Ascending aorta (tissue), 2 donors: ENCODE data around the gene PLSCR2. TPM values are rescaled to one million over a fixed set of nuclear protein-coding genes. Genes with fewer than 3 reads are reported as not detected.
"Not testable (repeated sequence)": the region's sequence is repeated elsewhere in the genome, so short reads cannot be mapped to it uniquely, and the experiment has no call there.

ENCODE experiments used
- DNase-seq, 2 donors: peaks; one replicate each; pipeline ENCODE4 v3.0.0-alpha.2; 2019; ENCODE audit warnings: low spot score in 2 of 2
- H3K27ac ChIP-seq, 2 donors: fragments of 200-600 bp; sonication (generic); one replicate each; pipeline ENCODE4 v1.5.1; 2016 to 2017; ENCODE audit warnings: mild to moderate bottlenecking in 1 of 2
- H3K27me3 ChIP-seq: fragments of 200-600 bp; sonication (generic); one replicate; pipeline ENCODE4 v1.5.1; 2017
- H3K36me3 ChIP-seq, 2 donors: fragments of 200-600 bp; sonication (generic); one replicate each; pipeline ENCODE4 v1.5.1; 2016
- H3K4me1 ChIP-seq, 2 donors: fragments of 200-600 bp; sonication (generic); one replicate each; pipeline ENCODE4 v1.5.1; 2016 to 2017; ENCODE audit warnings: mild to moderate bottlenecking in 1 of 2
- H3K4me3 ChIP-seq, 2 donors: fragments of 200-600 bp; sonication (generic); one replicate each; pipeline ENCODE4 v1.5.1; 2016 to 2017; ENCODE audit warnings: mild to moderate bottlenecking in 1 of 2
- H3K9me3 ChIP-seq, 2 donors: fragments of 200-600 bp; sonication (generic); one replicate each; pipeline ENCODE4 v1.5.1; 2016
- intact Hi-C: fragments of 100-400 bp; cut with DNase I; formaldehyde crosslinking; loops from one replicate; pipeline ENCODE4 v1.15.1; 2023
- total RNA-seq: library from RNA; depleted of rRNA; stranded (reverse); fragments of >200 nt; gene quantifications from one replicate; pipeline ENCODE4 v1.1.0, GENCODE V29; 2016
- TF ChIP-seq, protein P1 (sequence below), 3 experiments: fragments of 200-600 bp in 2 of 3; fragments of 450-650 bp in 1 of 3; sonication (generic) in 2 of 3; IDR thresholded peaks; one replicate each; pipeline ENCODE4 v1.5.1; 2016 to 2019; ENCODE audit warnings: antibody characterized with exemption in 3 of 3, mild to moderate bottlenecking in 1 of 3, moderate library complexity in 1 of 3

The PLSCR2 gene
- total RNA-seq, 1 donor from 2014 or later: not detected

DNA sequence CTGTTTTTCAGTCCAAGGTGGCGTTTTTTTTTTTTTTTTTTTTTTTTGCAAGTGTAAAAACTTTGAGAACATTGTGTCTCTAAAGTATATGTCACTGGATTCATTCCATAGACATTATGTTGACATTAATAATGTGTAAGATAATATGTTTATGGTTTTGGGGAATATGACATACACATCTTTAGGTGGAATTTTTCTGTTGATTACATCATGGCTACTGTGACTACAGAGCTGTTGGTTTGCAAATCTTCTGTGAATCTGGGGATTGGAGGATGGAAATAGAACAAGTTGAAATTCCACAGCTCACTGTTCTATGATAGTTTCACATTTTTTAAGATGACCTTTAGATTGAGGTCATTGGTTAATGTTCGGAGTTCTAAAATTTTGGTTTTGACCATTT, 24.4 kb upstream of the PLSCR2 start:
- no peak overlapping the region for H3K4me3 ChIP-seq
- DNase-seq: no peak

DNA sequence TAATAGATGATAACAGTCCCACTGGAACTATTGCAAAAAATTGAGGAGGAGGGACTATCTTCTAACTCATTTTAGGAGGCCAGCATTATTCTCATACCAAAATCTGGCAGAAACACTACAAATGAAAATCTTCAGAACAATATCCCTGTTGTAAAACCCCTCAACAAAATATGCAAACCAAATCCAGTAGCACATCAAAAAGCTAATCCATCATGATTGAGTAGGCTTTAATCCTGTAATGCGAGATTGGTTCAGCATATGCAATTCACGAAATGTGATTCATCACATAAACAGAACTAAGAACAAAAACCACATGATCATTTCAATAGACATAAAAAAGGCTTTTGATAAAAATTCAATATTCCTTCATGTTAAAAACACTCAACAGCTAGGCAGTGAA, 23.9 kb upstream of the PLSCR2 start:
- Histone ChIP-seq H3K27ac (no peak overlapping the region), H3K36me3 (no peaks in the 10 kb centered on the region), H3K4me3 (no peak overlapping the region), H3K4me1 (no peaks in the 10 kb centered on the region), H3K27me3 (no peaks in the 10 kb centered on the region), H3K9me3 (peaks cover 0 to 4% of the 10 kb centered on the region in 2 donors)
- no peak for DNase-seq
- intact Hi-C loops: no loop called here
- TF ChIP-seq, protein P1, sequence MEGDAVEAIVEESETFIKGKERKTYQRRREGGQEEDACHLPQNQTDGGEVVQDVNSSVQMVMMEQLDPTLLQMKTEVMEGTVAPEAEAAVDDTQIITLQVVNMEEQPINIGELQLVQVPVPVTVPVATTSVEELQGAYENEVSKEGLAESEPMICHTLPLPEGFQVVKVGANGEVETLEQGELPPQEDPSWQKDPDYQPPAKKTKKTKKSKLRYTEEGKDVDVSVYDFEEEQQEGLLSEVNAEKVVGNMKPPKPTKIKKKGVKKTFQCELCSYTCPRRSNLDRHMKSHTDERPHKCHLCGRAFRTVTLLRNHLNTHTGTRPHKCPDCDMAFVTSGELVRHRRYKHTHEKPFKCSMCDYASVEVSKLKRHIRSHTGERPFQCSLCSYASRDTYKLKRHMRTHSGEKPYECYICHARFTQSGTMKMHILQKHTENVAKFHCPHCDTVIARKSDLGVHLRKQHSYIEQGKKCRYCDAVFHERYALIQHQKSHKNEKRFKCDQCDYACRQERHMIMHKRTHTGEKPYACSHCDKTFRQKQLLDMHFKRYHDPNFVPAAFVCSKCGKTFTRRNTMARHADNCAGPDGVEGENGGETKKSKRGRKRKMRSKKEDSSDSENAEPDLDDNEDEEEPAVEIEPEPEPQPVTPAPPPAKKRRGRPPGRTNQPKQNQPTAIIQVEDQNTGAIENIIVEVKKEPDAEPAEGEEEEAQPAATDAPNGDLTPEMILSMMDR (IDR thresholded peaks at IDR 0.05): no peak

More for the DNA sequence above, 24.4 kb upstream of the PLSCR2 start:
- peaks cover 0 to 4% of the 10 kb centered on the region in 2 donors for H3K9me3 ChIP-seq
- no peaks in the 10 kb centered on the region for H3K4me1 ChIP-seq
- intact Hi-C loops: no loop called here
- TF ChIP-seq, protein P1 (IDR thresholded peaks at IDR 0.05): no peak
- H3K27me3 ChIP-seq: no peaks in the 10 kb centered on the region
- H3K36me3 ChIP-seq: no peaks in the 10 kb centered on the region
- no peak overlapping the region for H3K27ac ChIP-seq

- Histone ChIP-seq H3K9me3 (peaks cover 0 to 4% of the 10 kb centered on the region in 2 donors), H3K4me3 (no peak overlapping the region), H3K27ac (no peak overlapping the region), H3K27me3 (no peaks in the 10 kb centered on the region), H3K4me1 (no peaks in the 10 kb centered on the region), H3K36me3 (no peaks in the 10 kb centered on the region)
- TF ChIP-seq, protein P1 (IDR thresholded peaks at IDR 0.05): no peak
- DNase-seq: no peak
- intact Hi-C loops: no loop called here
These were observed 21.9 kb upstream of the PLSCR2 start for GRCh38 chr3:146491303-146491702.

- no peak for DNase-seq
- Histone ChIP-seq H3K27me3 (no peaks in the 10 kb centered on the region), H3K27ac (no peak overlapping the region), H3K4me1 (no peaks in the 10 kb centered on the region), H3K9me3 (peaks cover 0 to 5% of the 10 kb centered on the region in 2 donors), H3K4me3 (no peak overlapping the region), H3K36me3 (no peaks in the 10 kb centered on the region)
- intact Hi-C loops: no loop called here
- TF ChIP-seq, protein P1 (IDR thresholded peaks at IDR 0.05): no peak
These were observed 15.9 kb upstream of the PLSCR2 start for GRCh38 chr3:146485297-146485696.

GRCh38 chr3:146476094-146476740, 6.9 kb upstream of the PLSCR2 start:
- TF ChIP-seq, protein P1 (IDR thresholded peaks at IDR 0.05): no peak
- no peaks in the 10 kb centered on the region for H3K36me3 ChIP-seq
- no peak for DNase-seq
- H3K4me3 ChIP-seq: no peak overlapping the region
- no peaks in the 10 kb centered on the region for H3K4me1 ChIP-seq
- no peak overlapping the region for H3K27ac ChIP-seq
- H3K9me3 ChIP-seq: no peaks in the 10 kb centered on the region
- H3K27me3 ChIP-seq: no peaks in the 10 kb centered on the region
- intact Hi-C loops: no loop called here

GRCh38 chr3:146474976-146475375, 5.6 kb upstream of the PLSCR2 start:
- H3K27ac ChIP-seq, H3K27me3 ChIP-seq, DNase-seq, H3K4me3 ChIP-seq, H3K4me1 ChIP-seq, intact Hi-C loops, H3K9me3 ChIP-seq, H3K36me3 ChIP-seq: not testable (repeated sequence)
